GM19025 (cell line): Measurements from ENCODE around the gene TSPAN1.

Experiments used
- ATAC-seq: cut with Tn5 transposase; IDR thresholded peaks from one replicate; pipeline ENCODE4 v1.9.1; 2021; ENCODE audit warnings: mild to moderate bottlenecking, low read depth, moderate library complexity; ENCODE audit not compliant: unreplicated experiment

Gene TSPAN1

GRCh38 chr1:46186076-46186475 is 11.2 kb downstream of the TSPAN1 start:
- no peak for ATAC-seq

GRCh38 chr1:46187106-46187869 is 12.4 kb downstream of the TSPAN1 start:
- no peak for ATAC-seq

- no peak for ATAC-seq
These were observed 13.6 kb downstream of the TSPAN1 start for GRCh38 chr1:46188295-46189030.

- no peak for ATAC-seq
These were observed 15.7 kb downstream of the TSPAN1 start for GRCh38 chr1:46190539-46190938.

GRCh38 chr1:46191033-46191701 is 16.3 kb downstream of the TSPAN1 start:
- no peak for ATAC-seq

GRCh38 chr1:46192171-46192570 is 17.3 kb downstream of the TSPAN1 start:
- no peak for ATAC-seq

- no peak for ATAC-seq
These were observed 18.4 kb downstream of the TSPAN1 start for GRCh38 chr1:46193285-46193684.

GRCh38 chr1:46193984-46194570 is 19.2 kb downstream of the TSPAN1 start:
- no peak for ATAC-seq

- no peak for ATAC-seq
These were observed 19.8 kb downstream of the TSPAN1 start for GRCh38 chr1:46194641-46195193.

- ATAC-seq: no peak
These were observed 21.7 kb downstream of the TSPAN1 start for GRCh38 chr1:46196609-46197008.

GRCh38 chr1:46197560-46197963 is 22.7 kb downstream of the TSPAN1 start:
- ATAC-seq: no peak

GRCh38 chr1:46197964-46198811 is 23.3 kb downstream of the TSPAN1 start, which contains the start of gene POMGNT1:
TSS of gene POMGNT1 (minus strand) at chr1:46198434. CDS start at chr1:46197821, 613 bp downstream.
- ATAC-seq: peak; percentile 85

GRCh38 chr1:46199233-46199749 is 24.4 kb downstream of the TSPAN1 start:
- ATAC-seq: no peak

GRCh38 chr1:46203738-46204405 is 29.0 kb downstream of the TSPAN1 start:
- ATAC-seq: no peak

GRCh38 chr1:46204406-46204742 is 29.5 kb downstream of the TSPAN1 start:
- no peak for ATAC-seq

- no peak for ATAC-seq
These were observed 30.3 kb downstream of the TSPAN1 start for GRCh38 chr1:46205141-46205540.

- no peak for ATAC-seq
These were observed 30.9 kb downstream of the TSPAN1 start for GRCh38 chr1:46205791-46206190.

GRCh38 chr1:46206399-46206798 is 31.5 kb downstream of the TSPAN1 start:
- no peak for ATAC-seq

- no peak for ATAC-seq
These were observed 35.7 kb downstream of the TSPAN1 start for GRCh38 chr1:46210561-46210960.
